GM12892 (cell line): ENCODE results near the gene CCDC137.
A peak's percentile ranks its signal among the peaks of the same experiment; 100 is the strongest.

Experiments
- POLR2AphosphoS5 ChIP-seq: IDR thresholded peaks from 2 replicates; pipeline ENCODE4 v1.6.1; 2011; ENCODE audit warnings: low read depth, low read length, control low read depth
- TAF1 ChIP-seq: IDR thresholded peaks from 2 replicates; pipeline ENCODE4 v1.6.1; 2011; ENCODE audit warnings: low read depth, mild to moderate bottlenecking, control low read depth, low read length, borderline replicate concordance

DNA sequence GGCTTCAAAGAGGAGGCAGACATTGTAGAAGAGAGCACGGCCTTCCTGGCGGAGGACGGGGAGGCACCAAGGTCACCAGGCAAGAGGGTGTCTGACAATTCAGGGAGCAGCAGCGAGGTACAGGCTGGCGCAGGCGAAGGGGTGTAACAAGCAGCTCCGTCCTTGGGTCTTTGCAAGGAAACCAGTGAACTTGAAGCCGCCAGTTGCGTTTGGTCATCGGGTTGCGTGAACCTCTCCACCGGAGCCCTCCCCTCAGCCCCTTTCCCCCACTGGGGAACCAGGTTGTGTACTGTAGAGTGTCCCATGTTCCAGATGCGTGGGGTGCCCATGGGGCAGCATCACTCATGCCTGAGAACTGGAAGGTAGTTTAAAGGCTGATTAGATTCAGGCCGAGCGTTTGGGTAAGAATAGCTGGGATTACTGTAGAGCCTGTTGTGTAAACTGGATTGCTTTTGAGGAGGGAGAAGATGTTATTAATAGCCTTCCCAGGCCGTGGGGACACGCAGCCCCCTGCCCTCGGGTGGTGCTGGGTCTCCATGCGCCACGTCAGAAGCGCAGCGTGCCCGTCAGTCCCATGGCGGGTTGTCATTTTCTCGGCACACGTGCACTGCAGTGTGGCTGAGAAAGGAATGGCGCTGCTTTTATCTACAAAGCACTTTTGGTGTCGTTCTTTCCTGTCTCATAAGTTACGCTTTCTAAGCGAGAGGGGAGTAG, 39.1 kb downstream of the CCDC137 start:
- no peak for TF ChIP-seq TAF1
- 0 out of 2 replicates have a peak, but pooled peaks have one; percentile 17 for TF ChIP-seq POLR2AphosphoS5
